Measurements from ENCODE around the gene CMTR1.
"Not testable (repeated sequence)": the region's sequence is repeated elsewhere in the genome, so short reads cannot be mapped to it uniquely, and the experiment has no call there.

The CMTR1 gene

GRCh38 chr6:37432916-37433656, at the start of gene CMTR1:
TSS of gene CMTR1 (plus strand) at chr6:37433221. CDS start at chr6:37435630, 2,409 bp downstream.
- peak; percentile 96 to 97 for DNase-seq

- DNase-seq = no peak
Observed at GRCh38 chr6:37388578-37388977, 44.4 kb upstream of the CMTR1 start.

- DNase-seq = no peak
Observed at GRCh38 chr6:37389857-37390256, 43.2 kb upstream of the CMTR1 start.

GRCh38 chr6:37391120-37391519, 41.9 kb upstream of the CMTR1 start:
- no peak for DNase-seq

GRCh38 chr6:37392821-37393220, 40.2 kb upstream of the CMTR1 start:
- no peak for DNase-seq

GRCh38 chr6:37393381-37393929, 39.6 kb upstream of the CMTR1 start:
- DNase-seq = no peak

GRCh38 chr6:37396571-37397180, 36.3 kb upstream of the CMTR1 start:
- no peak for DNase-seq

GRCh38 chr6:37399131-37399530, 33.9 kb upstream of the CMTR1 start:
- no peak for DNase-seq

GRCh38 chr6:37399795-37400490, 33.1 kb upstream of the CMTR1 start:
- no peak for DNase-seq

GRCh38 chr6:37401658-37402057, 31.4 kb upstream of the CMTR1 start:
- DNase-seq = not testable (repeated sequence)

GRCh38 chr6:37406726-37407341, 26.2 kb upstream of the CMTR1 start:
- no peak for DNase-seq

GRCh38 chr6:37407948-37408347, 25.1 kb upstream of the CMTR1 start:
- DNase-seq = no peak

GRCh38 chr6:37409501-37409900, 23.5 kb upstream of the CMTR1 start:
- no peak for DNase-seq

GRCh38 chr6:37417393-37417792, 15.6 kb upstream of the CMTR1 start:
- DNase-seq = no peak

- no peak for DNase-seq
Observed at GRCh38 chr6:37418722-37419121, 14.3 kb upstream of the CMTR1 start.

- DNase-seq = no peak
Observed at GRCh38 chr6:37426058-37426944, 6.7 kb upstream of the CMTR1 start.

- DNase-seq = no peak
Observed at GRCh38 chr6:37426945-37427510, 6.0 kb upstream of the CMTR1 start.

GRCh38 chr6:37429352-37429750, 3.7 kb upstream of the CMTR1 start:
- DNase-seq = no peak

GRCh38 chr6:37432590-37432915, 468 bp upstream of the CMTR1 start:
- DNase-seq = no peak

- peak; percentile 17 to 38 for DNase-seq
Observed at GRCh38 chr6:37433657-37434271, 743 bp downstream of the CMTR1 start.

- no peak for DNase-seq
Observed at GRCh38 chr6:37435373-37435772, 2.4 kb downstream of the CMTR1 start.

- DNase-seq = no peak
Observed at GRCh38 chr6:37435816-37436215, 2.8 kb downstream of the CMTR1 start.

Data from activated CD4-positive, alpha-beta T cell treated with anti-CD3 and anti-CD28 coated beads, Interleukin-2, amount 50 U/mL, for 4 hours (primary cell).